A172 (cell line): ENCODE data around the gene FEM1C. TPM values are rescaled to one million over a fixed set of nuclear protein-coding genes. Genes with fewer than 3 reads are reported as not detected.
"Not testable (repeated sequence)": the region's sequence is repeated elsewhere in the genome, so short reads cannot be mapped to it uniquely, and the experiment has no call there.

Experiments used
- DNase-seq: peaks from one replicate; pipeline ENCODE4 v3.0.0-alpha.2; 2015; ENCODE audit warnings: low spot score
- total RNA-seq: library from RNA; depleted of rRNA; stranded (reverse); fragments of >200 nt; shearing (Covaris generic); gene quantifications from 2 replicates; pipeline ENCODE4 v1.2.3, GENCODE V29; 2014

FEM1C gene
- total RNA-seq, 1 experiment from 2014 or later: 21.3 TPM

DNA sequence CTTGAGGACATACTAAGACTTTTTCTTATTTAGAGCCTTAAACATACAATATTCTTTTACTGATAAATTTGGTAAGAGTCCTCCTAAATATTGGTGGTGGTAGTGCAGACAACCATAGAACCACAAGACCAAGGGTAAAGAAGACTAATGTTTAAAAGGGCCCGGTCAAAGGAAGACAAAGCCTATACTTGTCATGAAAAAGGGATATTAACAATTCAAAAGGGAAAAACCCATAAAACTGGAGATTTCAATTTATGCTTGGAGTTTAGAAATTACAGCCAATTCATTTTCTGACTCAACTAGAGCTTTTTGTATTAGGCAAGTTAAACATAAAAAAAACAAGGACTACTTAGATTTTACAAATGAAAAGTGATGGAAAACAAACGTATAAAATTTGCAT, 24.4 kb downstream of the FEM1C start:
- DNase-seq: no peak

DNA sequence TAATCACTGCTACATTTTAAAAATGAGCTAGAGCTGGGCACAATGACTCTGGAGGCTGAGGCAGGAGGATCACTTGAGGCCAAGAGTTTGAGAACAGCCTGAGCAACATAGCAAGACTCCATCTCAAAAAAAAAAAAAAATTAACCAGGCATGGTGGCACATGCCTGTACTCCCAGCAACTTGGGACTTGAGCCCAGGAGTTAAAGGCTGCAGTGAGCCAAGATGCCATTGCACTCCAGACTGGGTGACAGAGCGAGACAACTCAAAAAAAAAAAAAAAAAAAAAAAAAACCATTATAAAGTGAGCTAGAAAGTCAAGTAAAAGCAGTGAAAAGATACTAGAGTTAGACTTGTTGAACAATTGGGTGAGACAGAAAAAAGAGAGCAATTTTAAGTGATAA, 28.2 kb downstream of the FEM1C start:
- no peak for DNase-seq

DNA sequence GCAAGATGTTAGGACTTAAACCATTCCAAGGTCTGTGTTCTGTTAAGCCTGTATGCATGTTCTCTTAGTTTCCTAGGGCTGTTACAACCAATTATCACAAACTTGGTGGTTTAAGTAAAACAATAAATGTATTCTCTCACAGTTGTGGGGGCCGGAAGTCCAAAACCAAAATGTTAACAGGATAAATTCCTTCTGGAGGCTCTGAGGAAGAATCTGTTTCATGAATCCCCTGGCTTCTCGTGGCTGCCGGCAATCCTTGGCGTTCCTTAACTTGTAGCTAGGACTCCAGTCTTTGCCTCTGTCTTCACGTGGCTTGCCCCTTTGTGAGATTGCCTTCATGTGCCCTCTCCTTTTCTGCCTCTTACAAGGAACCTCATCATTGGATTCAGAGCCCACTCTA, 30.4 kb downstream of the FEM1C start:
- DNase-seq: no peak

DNA sequence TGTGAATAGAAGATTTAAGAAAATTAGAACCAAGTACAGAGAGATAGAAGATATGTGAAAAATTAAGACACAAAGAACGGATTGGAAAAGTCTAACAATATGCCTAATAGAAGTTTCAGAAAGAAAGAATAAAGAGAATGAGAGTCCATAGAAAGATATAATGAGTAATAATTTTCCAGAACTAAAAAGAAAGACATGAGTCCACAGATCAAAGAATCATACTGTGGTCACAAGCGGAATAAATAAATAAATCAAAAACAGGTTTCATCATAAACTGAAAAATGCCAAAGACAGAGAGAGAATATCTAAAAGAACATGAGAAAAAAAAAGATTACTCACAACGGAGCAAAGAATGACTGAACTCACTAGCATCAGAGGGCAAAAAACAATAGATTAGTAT, 32.9 kb downstream of the FEM1C start:
- no peak for DNase-seq

DNA sequence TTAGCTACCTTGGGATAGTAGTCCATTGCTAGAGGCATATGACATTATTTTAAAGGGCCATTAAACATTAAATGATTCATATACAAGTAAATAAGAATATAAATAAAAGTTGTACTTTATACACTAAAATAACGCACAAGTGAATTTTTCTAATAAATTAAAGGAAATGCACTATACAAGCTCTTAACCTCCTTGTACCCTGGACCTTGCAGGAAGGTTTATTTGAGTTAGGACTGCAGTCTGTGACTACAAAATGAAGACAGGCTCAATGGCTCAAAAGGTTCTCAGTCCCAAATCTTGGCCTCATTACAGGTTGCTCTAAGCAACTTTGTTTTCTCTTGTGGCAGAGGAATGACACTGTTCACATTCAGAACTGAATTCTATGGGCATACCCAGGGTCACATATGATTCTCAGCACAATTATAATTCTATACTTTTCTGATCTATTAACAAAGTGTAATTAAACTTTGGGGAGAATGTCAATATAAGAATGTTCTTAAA, 34.4 kb downstream of the FEM1C start:
- no peak for DNase-seq

DNA sequence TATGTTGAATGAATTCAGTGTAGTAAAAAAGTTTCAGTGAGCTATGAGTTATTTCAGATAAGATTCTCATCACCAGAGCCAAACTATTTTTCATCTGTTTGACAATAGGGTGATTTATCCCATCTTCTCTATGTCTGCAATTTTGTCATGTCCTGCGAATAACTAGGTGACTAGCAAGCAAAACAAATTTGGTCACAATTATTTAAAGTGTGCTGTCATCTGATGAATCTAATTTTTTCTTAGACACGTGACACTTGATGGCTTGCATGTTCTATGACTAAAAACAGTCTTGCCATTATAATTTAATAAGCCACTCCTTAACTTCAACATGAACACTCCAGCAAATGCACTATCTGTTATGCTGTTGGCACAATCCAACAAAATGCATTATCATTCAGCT, 35.0 kb downstream of the FEM1C start:
- no peak for DNase-seq

DNA sequence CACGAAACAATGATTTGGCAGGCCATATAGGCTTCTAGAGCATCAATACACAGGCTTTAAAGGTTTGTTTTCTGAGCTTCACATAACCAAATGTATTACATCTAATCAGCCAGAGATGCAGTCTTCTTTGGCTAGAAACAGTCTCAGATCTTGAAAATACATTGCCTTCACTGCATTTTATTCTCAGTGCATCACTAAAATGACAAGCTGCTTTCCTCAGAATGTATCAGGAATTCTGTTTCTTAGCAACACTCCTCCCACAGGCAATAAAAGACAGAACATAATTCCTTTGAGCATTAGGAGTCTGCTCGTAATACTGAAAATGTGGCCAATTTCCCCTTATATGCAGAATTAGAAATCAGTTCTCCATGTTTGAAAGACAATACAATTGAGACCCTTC, 36.9 kb downstream of the FEM1C start:
- DNase-seq: no peak

DNA sequence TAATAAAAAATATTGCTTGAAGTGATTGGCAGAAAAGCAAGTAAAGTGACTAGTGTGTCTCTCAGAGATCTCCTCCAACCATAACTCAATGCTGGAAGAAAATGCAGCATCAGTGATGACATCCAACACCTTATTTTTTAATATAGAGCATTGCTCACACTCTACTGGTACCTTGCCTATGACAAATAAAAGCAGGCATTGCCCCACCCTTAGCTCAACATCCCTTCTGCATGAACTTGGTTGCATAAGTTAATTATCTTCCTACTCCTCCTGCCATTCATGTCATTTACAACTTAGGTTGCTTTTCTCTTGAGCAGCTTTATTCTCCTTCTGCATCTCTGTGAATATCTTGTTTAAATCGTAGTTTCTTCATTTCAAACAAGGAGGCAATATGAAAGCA, 41.2 kb downstream of the FEM1C start:
- DNase-seq: no peak

DNA sequence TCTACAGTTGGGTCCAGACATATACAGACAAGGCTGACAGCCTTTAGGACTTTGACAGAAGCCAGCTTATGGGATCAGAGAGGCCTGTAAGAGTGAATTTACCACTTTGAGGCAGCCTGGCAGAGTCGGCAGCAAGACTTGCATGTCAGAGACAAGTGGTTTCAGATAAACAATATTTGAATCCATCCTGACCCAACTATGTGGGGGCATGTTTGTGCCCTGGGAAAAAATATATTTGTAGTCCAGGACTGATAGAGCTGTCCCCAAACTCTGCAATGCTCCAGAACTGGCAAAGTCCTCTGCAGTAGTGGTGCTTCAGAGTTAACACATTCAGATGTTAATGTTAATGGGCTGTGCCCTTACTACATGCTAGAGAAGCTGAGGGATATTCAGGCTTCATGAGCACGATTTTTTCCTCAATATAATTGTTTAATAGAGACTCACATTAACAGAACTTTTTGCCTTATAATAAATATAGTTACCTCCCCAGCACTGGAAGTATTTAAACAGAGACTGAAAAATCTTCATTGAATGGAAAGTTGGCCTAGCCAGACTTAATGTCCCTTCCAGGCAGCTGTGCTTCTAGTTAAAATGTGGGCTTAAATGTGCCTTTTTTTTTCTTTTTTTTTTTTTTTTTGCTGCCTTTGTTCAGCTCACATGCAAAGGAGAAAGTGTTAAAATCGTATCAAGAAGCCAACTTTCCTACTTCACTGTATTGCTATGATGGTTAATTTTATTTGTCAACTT, 42.9 kb downstream of the FEM1C start:
- no peak for DNase-seq

DNA sequence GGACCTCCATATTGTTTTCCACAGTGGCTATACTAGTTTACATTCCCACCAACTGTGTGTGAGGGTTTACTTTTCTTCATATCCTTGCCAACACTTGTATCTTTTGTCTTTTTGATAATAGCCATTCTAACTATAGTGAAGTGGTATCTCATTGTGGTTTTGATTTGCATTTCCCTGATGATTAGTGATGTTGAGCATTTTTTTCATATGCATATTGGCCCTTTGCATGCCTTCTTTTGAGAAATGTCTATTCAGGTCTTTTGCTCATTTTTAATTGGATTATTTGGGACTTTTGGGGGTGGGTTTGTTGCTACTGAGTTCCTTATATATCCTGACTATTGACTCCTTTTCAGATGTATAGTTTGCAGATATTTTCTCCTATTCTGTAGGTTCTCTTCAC, 44.4 kb downstream of the FEM1C start:
- no peak for DNase-seq

DNA sequence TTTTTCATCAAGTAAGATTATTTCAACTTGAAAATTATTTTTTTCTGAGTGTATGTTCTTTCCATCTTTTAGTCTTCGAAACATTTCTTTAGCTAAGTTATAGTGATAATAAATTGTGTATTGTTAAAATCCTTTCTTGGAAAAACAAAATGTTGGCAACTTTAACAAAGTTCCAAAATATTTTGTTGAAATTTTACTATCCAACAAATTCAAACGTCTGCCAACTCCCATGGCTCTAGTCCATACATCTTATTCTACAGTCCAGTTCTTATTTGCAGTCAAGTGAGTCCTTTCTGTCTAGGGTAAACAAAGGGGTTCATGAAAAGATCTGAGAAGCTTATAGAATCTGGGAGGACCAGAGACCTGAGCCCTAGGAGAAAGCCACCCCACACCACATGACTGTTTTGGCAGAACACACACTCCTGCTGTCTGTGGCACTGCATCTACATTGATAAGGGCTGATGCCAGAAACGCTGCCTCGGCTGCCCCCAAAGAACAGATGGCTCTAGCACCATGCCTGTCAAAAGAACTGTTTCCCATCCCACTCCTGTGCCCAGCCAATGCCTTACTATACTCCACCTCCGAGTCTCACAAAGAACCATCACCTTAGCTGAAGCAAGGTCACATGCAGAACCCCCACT, 47.5 kb downstream of the FEM1C start:
- no peak for DNase-seq

DNA sequence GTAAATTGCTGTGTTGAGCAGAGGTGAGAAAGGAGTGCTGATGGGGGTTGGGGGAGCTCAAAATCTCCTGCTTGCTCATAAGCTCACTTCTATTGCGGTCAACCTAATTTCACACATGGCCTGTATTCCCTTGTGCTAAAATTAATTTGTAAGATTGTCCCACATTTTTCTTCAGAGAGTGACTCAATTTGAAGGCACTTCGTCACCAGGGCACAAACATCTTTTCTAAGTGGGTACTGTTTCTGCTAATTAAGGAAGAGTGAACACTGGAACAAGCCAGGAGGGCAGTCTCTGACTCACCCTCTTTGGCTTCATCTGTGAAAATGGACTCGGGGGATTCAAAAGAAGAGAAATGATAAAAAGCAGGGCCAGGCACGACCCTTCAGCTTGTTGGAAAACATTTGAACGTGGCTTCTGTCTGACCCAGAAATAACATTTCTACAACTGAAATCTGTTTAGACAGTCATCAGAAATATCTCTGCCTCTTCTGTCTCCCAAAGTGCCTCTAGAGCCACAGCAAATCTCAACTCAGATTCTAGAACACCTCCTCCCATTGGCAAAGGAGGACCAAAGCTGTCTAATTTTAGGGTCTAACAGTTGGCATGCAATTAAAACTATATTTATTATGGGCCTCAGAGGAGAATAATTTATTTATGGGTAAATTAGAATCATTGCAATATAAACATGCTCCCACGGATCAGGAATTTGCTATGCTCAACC, 49.8 kb downstream of the FEM1C start:
- peak; percentile 60 for DNase-seq

DNA sequence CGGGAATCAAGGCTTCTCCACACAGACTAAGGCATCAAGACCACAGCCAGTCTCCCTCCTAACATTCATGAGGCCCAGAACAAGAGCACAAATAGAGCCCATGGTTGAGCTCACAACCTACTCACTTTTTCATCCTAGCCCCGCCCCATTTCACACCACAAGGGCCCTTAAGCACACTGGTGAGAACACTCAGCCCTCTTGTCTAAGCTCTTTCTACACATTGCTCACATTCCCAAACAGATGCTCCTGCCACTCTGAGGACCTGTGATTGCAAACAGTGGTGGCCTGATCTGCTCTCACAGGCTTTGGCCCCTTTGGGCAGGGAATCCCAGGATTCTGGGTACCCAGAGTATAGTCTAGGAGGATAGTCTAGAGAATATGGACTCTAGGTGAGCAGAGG, 54.0 kb downstream of the FEM1C start:
- DNase-seq: no peak

DNA sequence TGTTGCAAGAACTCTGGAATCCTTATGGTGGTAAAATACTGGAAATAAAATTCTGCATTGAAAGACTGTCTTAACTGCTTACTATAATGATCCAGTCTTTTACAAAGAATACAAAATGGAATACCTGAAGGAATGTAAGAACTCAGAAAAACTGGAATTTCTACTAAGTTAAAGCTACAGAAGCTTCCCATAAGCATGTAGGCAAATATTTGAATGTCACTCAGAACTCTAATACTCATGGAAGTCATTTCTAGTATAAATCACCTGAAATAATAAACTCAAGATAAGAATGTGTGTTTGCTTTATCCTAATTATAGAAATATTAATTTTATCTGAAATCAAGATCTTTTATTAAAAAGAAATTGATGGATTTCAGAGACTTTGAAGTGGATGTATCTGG, 54.8 kb downstream of the FEM1C start:
- no peak for DNase-seq

DNA sequence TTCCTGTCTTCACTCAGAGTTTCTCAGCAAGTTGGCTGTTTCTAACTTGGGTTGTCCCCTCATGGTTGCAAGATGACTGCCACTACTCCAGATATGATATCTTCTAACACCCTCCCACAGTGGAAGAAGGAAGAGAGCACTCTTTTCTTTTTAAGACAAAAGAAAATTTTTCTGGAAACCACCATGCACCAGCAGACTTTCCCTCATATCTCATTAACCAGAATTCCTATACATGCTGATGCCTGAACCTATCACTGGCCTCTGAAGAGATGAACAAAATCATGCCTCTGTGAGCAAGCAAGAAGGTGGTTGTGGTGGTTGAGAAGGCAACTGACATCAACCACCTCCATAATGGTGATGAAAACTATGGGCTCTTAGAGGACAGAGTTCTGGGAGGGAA, 56.8 kb downstream of the FEM1C start:
- DNase-seq: no peak

DNA sequence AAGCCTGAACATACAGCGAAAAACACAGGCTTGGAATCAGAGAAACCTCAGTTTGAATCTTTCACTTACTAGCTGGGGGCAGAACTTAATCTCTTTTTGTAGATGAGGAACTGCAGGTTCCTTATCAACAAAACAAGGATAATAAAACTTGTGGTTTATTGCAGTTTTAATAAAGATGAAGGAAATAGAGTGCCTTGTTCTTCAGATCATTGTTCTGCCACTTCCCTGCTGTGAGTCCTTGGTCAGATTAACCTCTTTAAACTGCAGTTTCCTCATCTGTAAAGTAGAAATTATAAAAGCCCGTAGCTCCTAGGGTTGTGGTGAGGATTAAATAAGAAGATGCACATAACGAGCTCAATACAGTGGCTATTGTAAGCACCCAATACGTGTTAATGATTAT, 57.4 kb downstream of the FEM1C start:
- DNase-seq: no peak

DNA sequence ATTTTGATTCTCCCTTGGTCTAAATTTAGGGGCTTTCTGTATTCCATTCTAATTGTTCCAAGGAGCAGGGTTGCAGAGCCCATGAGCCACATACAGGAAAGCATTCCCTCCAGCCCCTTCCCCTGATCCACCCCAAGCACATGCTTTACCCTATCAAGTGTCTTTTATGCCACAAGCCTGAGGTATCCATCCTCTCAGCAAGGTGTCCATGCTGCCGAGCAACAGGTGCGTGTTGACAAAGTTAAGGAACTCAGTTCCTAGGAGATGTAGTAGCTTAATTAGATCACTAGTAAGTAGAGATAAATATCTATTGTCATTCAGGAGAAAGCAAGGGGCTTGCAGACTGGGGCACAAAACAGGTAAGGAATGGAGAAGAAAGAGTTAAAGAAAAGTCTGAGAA, 57.8 kb downstream of the FEM1C start:
- no peak for DNase-seq

DNA sequence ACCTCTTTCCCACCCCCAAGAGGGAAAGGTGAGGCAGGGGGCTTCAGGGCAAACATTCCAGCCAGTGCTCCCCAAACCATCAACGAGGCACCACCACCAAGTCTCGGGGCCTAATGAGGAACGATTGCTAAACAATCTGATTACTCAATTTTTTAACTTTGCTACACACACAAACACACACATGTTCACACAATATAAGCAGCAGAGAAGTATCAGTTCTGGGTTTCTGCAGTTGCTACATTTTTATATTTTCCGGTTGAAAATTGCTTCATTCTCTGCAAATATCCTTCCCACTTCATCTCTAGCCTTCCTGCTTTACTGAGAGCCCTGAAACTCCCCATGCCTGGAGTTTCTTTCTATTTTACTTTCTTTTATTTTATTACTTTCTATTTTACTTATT, 60.2 kb downstream of the FEM1C start:
- DNase-seq: no peak

DNA sequence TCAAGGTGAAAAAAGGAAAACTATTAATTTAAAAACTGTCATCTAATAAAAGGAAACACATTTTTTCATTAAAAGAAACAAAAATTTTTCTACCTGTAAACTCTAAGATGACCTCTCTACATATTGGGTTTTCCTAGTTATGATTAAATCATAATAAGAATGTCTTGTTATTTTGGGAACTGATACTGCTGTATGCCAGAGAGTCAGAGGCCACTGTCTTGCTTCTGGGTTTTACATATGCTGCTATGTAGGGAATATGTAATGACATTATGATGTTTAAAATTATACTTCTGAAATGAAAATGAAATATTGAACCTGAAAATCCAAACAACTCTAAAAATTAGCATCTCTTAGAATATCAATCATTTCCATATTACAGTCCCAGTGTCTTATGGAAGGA, 63.7 kb downstream of the FEM1C start:
- DNase-seq: no peak

DNA sequence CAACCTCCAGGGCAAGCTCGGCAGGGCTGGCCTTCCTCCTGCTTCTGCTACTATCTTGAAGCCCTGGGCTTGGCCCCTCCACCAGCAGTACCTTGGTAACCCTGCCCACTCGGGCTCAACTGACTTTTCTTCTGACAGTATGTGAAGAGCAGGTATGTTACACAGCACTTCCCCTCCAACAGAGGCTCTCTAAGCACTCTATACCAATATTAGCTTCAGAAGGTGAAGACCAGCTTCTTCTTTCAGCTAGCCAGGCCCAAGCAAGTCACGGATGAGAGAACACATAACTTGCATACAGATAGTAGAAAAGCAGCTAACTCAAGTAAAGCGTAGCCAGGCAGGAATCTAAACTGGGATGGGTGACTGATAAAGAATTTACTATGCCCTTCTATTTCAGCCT, 64.3 kb downstream of the FEM1C start:
- no peak for DNase-seq

DNA sequence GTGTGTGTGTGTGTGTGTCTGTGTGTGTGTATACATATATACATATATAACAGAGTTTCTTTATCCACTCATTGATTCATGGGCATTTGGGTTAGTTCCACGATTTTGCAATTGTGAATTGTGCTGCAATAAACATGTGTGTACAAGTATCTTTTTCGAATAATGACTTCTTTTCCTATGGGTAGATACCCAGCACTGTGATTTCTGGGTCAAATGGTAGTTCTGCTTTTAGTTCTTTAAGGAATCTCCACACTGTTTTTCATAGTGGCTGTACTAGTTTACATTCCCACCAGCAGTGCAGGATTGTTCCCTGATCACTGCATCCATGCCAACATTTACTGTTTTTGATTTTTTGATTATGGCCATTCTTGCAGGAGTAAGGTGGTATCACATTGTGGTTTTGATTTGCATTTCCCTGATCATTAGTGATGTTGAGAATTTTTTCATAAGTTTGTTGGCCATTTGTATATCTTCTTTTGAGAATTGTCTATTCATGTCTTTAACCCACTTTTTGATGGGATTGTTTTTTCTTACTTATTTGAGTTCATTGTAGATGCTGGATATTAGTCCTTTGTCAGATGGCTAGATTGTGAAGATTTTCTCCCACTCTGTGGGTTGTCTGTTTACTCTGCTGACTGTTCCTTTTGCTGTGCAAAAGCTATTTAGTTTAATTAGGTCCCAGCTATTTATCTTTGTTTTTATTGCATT, 65.3 kb downstream of the FEM1C start:
- DNase-seq: not testable (repeated sequence)

DNA sequence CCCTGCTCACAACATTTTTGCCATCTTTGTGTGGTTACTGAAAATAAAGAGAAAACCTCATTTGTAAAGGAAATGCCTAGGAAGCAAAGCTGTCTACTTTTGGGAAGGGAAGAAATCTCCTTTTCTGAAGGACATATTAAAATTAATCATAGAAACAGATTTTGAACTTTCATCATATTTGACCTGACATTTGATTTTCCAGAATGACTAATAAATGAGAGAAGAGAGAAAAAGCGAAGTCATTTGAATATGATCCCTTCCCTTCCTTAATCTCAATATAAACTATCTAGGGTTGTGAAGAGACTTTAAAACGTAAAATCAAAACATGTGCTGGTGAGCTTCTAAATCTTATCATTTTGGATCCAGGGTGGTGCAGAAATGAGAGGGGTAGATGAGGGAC, 66.3 kb downstream of the FEM1C start:
- no peak for DNase-seq
